Mucosa of descending colon (tissue), 3 donors: ENCODE data around the gene EVPL. TPM values are rescaled to one million over a fixed set of nuclear protein-coding genes. Genes with fewer than 3 reads are reported as not detected.

Experiments
- ATAC-seq: fragments of 200-7000 bp; cut with Tn5 transposase; one replicate; pipeline ENCODE4 v1.9.1; 2020; ENCODE audit warnings: mild to moderate bottlenecking, moderate library complexity
- DNase-seq, 3 donors: peaks; one replicate each; pipeline ENCODE4 v3.0.0-alpha.2; 2020
- H3K36me3 ChIP-seq: fragments of 200-600 bp; one replicate; pipeline ENCODE4 v1.8.0; 2021; ENCODE audit warnings: low read depth, mild to moderate bottlenecking
- H3K4me1 ChIP-seq: fragments of 200-600 bp; one replicate; pipeline ENCODE4 v1.8.0; 2021; ENCODE audit warnings: low read depth, mild to moderate bottlenecking
- H3K4me3 ChIP-seq: fragments of 200-600 bp; one replicate; pipeline ENCODE4 v1.8.0; 2021; ENCODE audit warnings: mild to moderate bottlenecking
- H3K9me3 ChIP-seq: fragments of 200-600 bp; one replicate; pipeline ENCODE4 v1.8.0; 2021; ENCODE audit warnings: mild to moderate bottlenecking
- CTCF ChIP-seq: fragments of 200-600 bp; IDR thresholded peaks from one replicate; pipeline ENCODE4 v1.8.0; 2022; ENCODE audit warnings: antibody characterized with exemption, mild to moderate bottlenecking
- intact Hi-C, 2 donors: fragments of 100-400 bp; cut with DNase I in 1 of 2; cut with micrococcal nuclease in 1 of 2; formaldehyde crosslinking; loops; one replicate each; pipeline versions ENCODE4 v1.11.0 to v1.11.1; 2022; cut with DNase I, micrococcal nuclease
- total RNA-seq, 3 donors: library from RNA; stranded (reverse); fragmentation: NEBNext Ultra II Directional in 2 of 3; extraction: Animal tissue kit (Norgen Biotek cat#: 25700) in 2 of 3; gene quantifications; one replicate each; pipeline versions ENCODE4 v1.2.1 to v1.2.4, GENCODE V29; 2021 to 2023
- donor health status: DM: no; HTN: no; CAD: no; lungs with moderate emphysema.
- donor health status: DM: no; HTN: no; CAD: no.
- donor health status: DM: no; HTN: yes; CAD: no.

EVPL gene
- total RNA-seq, 3 donors from 2014 or later: 13.3 to 22.6 (median 16.3) TPM

DNA sequence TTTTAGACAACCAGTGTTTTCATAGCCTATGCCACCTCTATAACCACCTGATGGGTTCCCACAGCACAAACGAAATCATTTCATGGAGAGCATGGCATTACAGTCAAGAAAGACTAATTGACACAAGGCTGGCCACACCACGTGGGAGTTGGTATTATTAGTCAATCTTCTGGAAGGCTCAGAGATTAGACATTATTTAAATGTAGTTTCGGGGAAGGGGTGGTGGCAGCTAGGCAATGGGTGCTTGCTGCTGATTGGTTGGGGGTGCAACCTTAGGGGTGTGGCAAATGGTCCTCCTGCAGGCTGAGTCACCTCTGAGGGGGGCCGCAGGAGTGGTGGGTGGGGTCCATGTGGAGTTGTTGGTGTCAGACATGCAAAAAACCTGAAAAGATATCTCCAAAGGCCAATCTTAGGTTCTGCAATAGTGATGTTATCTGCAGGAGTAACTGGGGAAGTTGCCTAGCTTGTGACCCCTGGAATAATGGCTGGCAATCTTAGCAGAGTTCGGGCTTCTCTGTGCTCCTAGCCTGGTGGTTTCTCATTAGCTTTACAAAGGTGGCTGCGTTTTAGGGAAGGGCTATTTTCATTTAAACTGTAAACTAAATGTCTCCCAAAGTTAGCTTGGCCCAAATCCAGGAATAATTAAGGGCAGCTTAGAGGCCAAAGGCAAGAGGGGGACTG, 43.5 kb downstream of the EVPL start:
- no peak for TF ChIP-seq CTCF
- no peak for ATAC-seq

DNA sequence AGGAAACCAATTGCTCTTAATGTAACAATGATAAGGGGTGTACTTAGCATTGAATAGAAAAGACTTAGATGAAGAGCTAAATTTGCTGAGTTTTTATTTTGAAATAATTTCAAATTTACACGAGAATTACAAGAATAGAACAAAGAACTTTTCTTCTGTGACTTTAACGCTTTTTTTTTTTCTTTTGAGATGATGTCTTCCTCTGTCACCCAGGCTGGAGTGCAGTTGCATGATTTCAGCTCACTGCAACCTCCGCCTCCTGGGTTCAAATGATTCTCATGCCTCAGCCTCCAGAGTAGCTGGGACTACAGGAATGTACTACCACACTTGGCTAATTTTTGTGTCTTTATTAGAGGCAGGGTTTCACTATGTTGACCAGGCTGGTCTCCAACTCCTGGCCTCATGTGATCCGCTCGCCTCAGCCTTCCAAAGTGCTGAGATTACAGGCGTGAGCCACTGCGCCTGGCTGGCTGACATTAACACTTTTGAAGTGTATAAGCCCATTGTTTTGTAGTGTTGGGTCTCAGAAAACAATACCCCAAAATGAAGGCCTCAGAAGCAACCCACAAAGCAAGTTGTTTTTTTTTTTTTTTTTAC, 46.0 kb downstream of the EVPL start:
- Histone ChIP-seq H3K4me1 (peaks cover 44% of the 10 kb centered on the region), H3K4me3 (no peak overlapping the region), H3K36me3 (no peaks in the 10 kb centered on the region), H3K9me3 (no peaks in the 10 kb centered on the region)
- no peak for DNase-seq
- ATAC-seq: no peak
- no peak for TF ChIP-seq CTCF
- intact Hi-C loops: no loop called here

More for the DNA sequence above, 43.5 kb downstream of the EVPL start:
- intact Hi-C loops: no loop called here
- no peaks in the 10 kb centered on the region for H3K36me3 ChIP-seq
- no peak overlapping the region for H3K4me3 ChIP-seq
- no peaks in the 10 kb centered on the region for H3K9me3 ChIP-seq
- DNase-seq: peak in 1 of 3 donors; percentile 44
- peaks cover 22% of the 10 kb centered on the region for H3K4me1 ChIP-seq

DNA sequence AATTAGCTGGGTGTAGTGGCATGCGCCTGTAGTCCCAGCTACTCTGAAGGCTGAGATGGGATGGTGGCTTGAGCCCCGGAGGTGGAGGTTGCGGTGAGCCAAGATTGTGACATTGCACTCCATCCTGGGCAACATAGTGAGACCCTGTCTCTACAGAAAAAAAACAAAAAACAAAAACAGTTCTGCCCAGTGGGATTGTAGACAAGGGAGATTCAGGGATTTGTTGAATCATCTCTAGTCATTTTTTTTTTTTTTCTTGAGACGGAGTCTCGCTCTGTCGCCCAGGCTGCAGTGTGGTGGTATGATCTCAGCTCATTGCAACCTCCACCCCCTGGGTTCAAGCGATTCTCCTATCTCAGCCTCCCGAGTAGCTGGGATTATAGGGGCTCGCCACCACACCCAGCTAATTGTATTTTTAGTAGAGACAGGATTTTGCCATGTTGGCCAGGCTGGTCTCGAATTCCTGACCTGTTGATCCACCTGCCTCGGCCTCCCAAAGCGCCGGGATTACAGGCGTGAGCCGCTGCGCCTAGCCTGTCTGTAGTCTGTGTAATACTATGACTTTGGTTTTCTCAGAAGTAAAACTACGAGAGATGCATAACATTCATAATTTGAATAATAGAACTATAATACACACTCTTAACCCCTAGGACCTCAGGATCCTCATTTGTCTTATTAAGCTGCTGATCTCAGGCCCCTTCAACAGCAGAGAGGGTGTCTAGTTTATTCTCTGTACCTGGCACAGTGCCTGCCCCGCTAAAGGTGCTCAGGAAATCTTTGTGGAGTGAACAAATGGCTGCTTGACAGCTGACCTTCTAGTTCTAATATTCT, 46.7 kb downstream of the EVPL start:
- Histone ChIP-seq H3K36me3 (no peaks in the 10 kb centered on the region), H3K9me3 (no peaks in the 10 kb centered on the region), H3K4me1 (peaks cover 46% of the 10 kb centered on the region), H3K4me3 (no peak overlapping the region)
- DNase-seq: no peak
- intact Hi-C loops: no loop called here
- ATAC-seq: no peak
- TF ChIP-seq CTCF: no peak

- Histone ChIP-seq H3K36me3 (no peaks in the 10 kb centered on the region), H3K4me3 (peak overlapping the region; percentile 83), H3K4me1 (peaks cover 49% of the 10 kb centered on the region), H3K9me3 (no peaks in the 10 kb centered on the region)
- TF ChIP-seq CTCF: no peak
- DNase-seq (no peak), ATAC-seq (peak; percentile 26)
- intact Hi-C loops: no loop called here
Observed at GRCh38 chr17:75979705-75980187, 47.4 kb downstream of the EVPL start.

- peak; percentile 92 for ATAC-seq
- intact Hi-C loops: no loop called here
- Histone ChIP-seq H3K36me3 (no peaks in the 10 kb centered on the region), H3K4me1 (peaks cover 48% of the 10 kb centered on the region), H3K4me3 (peak within 1 kb of the TSS; percentile 83), H3K9me3 (no peaks in the 10 kb centered on the region)
- TF ChIP-seq CTCF: no peak
- DNase-seq: peak; percentile 97 to 99 (median 99)
Observed at GRCh38 chr17:75978938-75979704, 48.0 kb downstream of the EVPL start, which contains the start of the genes ACOX1 and TEN1. Gene ACOX1 (minus strand): TSS chr17:75979166. CDS start chr17:75979073, 93 bp downstream. Gene TEN1 (plus strand): TSS chr17:75979240. CDS start chr17:75986193, 6,953 bp downstream.
